HG03469 (cell line): Measurements from ENCODE around the gene HRH2.
"Not testable (repeated sequence)": the region's sequence is repeated elsewhere in the genome, so short reads cannot be mapped to it uniquely, and the experiment has no call there.

Experiments used
- ATAC-seq: cut with Tn5 transposase; IDR thresholded peaks from one replicate; pipeline ENCODE4 v1.9.1; 2021; ENCODE audit warnings: mild to moderate bottlenecking, moderate library complexity, moderate number of reproducible peaks; ENCODE audit not compliant: unreplicated experiment

HRH2 gene

GRCh38 chr5:175642998-175643397 lies 14.9 kb upstream of the HRH2 start:
- no peak for ATAC-seq

DNA sequence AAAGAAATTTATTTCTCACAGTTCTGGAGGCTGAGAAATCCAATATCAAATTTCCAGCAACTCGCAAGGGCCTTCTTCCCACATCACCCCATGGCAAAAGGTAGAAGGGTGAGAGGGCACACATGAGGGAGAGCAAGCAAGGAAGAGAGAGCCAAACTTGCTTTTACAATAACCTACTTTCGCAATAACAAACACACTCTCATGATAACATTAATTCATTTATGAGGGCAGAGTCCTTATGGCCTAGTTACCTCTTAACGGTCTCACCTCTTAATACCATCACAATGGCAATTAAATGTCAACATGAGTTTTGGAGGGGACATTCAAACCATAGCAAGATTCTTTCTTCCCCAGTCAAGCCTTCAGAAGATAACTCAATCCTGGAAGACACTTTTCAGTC lies 11.6 kb upstream of the HRH2 start:
- ATAC-seq, result no peak

GRCh38 chr5:175649967-175650366 lies 7.9 kb upstream of the HRH2 start:
- no peak for ATAC-seq

DNA sequence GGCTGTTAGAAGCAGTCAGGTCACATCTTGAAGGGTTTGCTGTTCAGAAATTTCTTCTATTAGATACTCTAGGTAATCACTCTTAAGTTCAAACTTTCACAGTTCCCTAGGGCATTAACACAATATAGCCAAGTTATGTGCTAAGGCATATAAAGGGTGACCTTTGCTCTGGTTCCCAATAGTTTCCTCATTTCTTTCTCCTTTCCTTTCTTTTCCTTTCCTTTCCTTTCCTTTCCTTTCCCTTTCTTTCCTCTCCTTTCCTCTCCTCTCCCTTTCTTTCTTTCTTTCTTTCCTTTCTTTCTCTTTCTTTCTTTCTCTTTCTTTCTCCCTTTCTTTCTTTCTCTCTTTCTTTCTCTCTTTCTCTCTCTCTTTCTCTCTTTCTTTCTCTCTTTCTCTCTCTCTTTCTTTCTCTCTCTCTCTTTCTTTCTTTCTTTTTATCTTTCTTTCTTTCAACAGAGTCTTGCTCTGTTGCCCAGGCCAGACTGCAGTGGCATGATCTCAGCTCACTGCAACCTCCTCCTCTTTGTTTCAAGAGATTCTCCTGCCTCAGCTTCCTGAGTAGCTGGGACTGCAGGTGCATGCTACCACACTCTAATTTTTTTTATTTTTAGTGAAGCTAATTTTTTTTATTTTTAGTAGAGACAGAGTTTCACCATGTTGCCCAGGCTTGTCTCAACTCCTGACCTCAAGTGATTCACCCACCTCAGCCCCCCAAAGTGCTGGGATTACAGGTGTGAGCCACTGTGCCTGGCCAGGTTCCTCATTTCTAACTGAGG lies 7.3 kb upstream of the HRH2 start:
- not testable (repeated sequence) for ATAC-seq

GRCh38 chr5:175652741-175653663 lies 4.9 kb upstream of the HRH2 start:
- no peak for ATAC-seq

DNA sequence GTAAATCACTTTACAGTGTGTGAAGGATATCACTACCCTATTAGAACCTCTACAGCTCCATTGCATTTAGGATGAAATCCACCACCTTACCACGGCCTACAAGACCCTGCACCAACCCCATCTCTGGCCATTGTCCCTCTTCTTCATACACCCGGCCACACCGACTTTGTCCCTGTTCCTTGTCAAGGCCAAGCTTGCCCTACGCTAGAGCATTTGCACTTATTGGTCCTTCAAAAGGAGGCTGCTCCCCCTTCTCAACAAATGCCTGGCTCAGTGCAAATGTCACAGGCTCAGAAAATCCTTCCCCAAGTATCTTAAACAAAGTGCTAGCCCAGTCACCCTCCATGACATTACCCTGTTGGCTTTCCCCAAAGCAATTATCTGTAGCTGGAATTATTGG lies 4.1 kb upstream of the HRH2 start:
- ATAC-seq, result no peak

DNA sequence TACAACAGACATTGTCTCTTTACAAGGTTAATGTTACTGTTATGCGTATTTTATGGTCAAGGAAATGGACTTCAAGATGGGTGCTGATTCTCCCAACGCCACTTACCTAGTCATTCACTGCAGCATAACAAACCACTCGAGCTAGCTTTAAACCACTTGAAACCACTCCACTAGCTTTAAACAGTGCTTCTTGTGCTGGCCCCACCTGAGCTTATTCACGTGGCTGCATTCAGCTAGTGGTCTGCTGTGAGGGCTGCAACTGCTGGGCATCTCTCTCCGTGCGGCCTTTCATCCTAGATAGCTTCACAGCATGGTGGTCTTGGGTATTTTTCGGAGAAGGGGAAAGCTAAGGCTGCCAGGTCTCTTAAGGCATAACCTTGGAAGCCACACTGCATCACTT lies 3.5 kb upstream of the HRH2 start:
- no peak for ATAC-seq

DNA sequence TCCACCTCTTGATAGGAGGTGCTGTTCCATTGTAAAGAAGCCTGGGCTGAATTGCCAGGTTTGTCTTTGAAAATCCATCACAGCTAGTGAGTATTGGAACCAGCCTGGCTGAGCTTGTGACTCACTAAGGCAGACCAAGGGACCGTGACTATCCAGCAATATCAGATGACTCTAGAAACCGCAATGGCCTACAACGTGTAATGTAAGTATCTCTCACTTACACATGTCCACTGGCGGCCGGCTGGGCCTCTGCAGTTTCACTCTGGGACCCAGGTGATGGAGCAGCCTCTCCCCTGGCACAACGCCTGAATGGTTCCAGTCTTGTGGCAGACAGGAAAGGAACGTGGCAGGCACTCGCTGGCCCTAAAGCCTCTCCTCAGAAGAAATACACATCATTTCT lies 3.1 kb upstream of the HRH2 start:
- no peak for ATAC-seq

DNA sequence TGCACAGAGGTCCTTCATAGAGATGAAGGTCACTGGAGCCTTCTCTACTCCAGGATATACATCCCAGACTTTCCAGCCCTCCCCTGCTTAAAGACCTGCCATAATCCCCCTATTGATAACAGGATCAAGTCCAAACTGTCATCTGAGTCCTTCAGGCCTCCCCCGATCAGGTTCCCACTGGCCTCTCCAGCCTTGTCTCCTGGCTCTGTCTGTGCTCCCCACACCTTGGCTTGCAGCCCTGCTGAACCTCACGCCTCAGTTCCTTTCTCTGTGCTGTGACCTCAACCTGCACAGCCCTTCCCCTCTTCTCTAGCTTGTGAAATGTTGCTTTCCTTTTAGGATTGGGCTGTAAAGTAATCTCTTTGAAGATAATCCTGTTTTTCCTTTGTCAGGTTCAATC lies 2.5 kb upstream of the HRH2 start:
- no peak for ATAC-seq

GRCh38 chr5:175656966-175657365 lies 905 bp upstream of the HRH2 start:
- ATAC-seq, result no peak

GRCh38 chr5:175658299-175659145 lies 651 bp downstream of the HRH2 start:
- no peak for ATAC-seq

GRCh38 chr5:175659546-175660253 lies 1.8 kb downstream of the HRH2 start:
- ATAC-seq, result no peak

DNA sequence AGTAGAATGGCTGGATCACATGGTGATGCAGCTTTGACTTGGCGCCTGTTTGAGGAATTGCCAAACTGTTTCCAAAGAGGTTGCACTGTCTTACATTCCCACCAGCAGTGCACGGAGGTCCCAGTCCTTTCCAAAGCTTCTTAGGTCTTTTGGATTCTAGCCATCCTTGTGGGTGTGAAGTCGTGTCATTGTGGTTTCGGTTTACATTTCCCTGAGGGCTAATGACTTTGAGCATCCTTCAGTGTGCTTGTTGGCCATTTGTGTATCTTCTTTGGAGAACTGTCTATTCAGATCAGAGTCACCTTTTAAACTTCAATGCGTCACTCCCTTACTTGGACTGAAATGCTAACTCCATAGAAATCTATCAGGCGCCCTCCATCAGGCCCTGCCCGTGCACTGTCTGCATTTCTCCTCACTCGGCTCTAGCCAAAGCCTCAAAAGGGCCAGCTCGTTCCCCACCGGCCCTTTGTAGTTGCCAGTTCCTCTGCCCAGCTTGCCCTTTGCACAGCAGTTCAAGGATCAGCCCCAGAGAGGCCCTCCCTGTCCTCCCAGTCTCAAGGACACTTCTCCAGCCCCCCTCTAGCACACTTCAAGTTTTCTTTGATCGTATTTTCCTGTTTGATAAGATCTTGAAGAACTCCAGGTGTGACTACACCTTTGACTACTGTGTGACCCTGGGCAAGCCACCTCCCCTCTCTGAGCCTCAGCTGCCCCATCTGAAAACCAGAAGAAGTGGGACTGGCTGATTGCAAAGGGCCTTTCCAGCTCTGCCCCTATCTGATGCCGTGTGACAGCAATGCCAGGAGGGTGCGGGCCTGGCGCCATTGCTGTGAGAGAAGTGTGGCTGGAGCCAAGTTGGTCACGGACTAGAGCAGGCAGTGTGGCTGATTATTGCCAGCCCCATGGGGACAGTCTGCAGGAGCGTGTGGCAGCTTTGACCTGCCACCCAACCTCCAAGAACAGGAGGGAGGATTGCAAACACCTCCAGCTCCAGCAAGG lies 5.6 kb downstream of the HRH2 start:
- ATAC-seq, result no peak

DNA sequence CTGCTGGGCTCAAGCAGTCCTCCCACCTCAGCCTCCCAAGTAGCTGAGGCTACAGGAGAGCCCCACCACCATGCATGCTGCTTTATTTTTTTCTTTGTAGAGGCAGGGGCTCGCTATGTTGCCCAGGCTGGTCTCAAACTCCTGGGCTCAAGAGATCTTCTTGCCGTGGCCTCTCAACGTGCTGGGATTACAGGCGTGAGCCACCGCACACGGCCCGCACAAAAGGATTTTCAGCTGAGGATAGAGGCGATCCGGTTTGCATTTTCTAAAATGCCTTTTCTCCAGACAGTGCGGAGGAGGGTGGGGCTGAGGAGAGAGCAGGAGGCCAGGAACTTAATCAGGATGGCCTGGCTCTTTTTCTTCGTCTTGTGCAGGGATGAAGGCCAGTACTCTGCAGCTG lies 6.9 kb downstream of the HRH2 start:
- no peak for ATAC-seq

GRCh38 chr5:175666216-175666615 lies 8.3 kb downstream of the HRH2 start:
- no peak for ATAC-seq

DNA sequence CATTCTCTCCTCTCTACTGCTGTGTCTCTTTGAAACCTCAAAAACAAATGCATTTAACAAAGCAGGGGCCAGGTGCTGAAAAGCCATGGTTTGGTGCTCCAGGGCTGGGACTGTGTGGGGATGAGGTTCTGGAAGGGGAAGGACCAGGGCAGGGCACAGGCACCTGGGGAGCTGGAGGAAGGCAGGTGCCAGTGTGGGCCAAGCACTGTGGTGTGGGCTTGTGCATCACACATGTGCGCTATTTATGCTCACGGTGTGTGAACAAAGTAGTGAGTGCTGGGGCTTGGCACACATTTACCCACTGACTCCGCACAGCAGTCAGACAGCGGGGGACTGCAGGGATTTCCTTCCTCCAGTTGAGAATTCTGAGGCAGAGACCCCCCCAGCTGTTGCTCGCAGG lies 10.1 kb downstream of the HRH2 start:
- ATAC-seq, result no peak

GRCh38 chr5:175670372-175670771 lies 12.5 kb downstream of the HRH2 start:
- no peak for ATAC-seq

- no peak for ATAC-seq
These were observed 13.1 kb downstream of the HRH2 start for GRCh38 chr5:175671013-175671412.

- no peak for ATAC-seq
These were observed 15.2 kb downstream of the HRH2 start for GRCh38 chr5:175672976-175673648.
